DND-41 (cell line): ENCODE measurements around the gene ABCA10.

Experiments used
- EZH2 ChIP-seq: IDR thresholded peaks from 3 replicates; pipeline ENCODE4 v1.6.1; 2012; ENCODE audit warnings: borderline replicate concordance, low read depth, mild to moderate bottlenecking, moderate library complexity, low read length, inconsistent platforms; ENCODE audit not compliant: severe bottlenecking
- TF ChIP-seq, protein P1 (sequence below): IDR thresholded peaks from 2 replicates; pipeline ENCODE4 v1.5.1; 2012; ENCODE audit warnings: borderline replicate concordance, low read length, moderate library complexity, mild to moderate bottlenecking; ENCODE audit not compliant: poor library complexity, severe bottlenecking; ENCODE audit errors: extremely low read depth

DNA sequence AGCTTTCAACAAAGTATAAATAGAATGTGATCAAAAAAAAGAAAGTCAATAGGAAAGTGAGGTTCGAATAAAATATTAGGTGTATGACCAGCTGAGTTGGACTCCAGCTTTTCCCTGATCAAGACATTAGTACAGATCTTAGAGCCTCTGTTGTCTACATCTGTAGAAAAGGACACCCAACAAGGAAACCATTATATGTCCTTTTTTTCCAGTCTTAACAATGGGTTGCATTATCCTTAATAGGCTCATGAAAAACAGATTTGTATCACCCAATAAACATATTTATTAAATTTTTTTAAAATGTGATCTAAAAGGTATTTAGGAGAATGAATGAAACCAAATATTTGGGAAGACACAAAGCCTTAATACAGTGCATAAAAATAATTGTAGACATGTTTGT is 105.0 kb downstream of the ABCA10 start:
- TF ChIP-seq, protein P1, sequence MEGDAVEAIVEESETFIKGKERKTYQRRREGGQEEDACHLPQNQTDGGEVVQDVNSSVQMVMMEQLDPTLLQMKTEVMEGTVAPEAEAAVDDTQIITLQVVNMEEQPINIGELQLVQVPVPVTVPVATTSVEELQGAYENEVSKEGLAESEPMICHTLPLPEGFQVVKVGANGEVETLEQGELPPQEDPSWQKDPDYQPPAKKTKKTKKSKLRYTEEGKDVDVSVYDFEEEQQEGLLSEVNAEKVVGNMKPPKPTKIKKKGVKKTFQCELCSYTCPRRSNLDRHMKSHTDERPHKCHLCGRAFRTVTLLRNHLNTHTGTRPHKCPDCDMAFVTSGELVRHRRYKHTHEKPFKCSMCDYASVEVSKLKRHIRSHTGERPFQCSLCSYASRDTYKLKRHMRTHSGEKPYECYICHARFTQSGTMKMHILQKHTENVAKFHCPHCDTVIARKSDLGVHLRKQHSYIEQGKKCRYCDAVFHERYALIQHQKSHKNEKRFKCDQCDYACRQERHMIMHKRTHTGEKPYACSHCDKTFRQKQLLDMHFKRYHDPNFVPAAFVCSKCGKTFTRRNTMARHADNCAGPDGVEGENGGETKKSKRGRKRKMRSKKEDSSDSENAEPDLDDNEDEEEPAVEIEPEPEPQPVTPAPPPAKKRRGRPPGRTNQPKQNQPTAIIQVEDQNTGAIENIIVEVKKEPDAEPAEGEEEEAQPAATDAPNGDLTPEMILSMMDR: no peak
- no peak for TF ChIP-seq EZH2
